Measurements from ENCODE around the gene CFAP300. TPM values are rescaled to one million over a fixed set of nuclear protein-coding genes. Genes with fewer than 3 reads are reported as not detected.

Gene CFAP300
- not detected for total RNA-seq
- long read RNA-seq = 0 reads

- peaks cover 0 to 10% (median 0%) of the 10 kb centered on the region in 4 donors for H3K4me1 ChIP-seq
- 9% methylated on average over 10 of the region's 45 CpGs for WGBS (ENCODE audit: insufficient coverage, low coverage, low lambda C conversion rate, missing lambda C conversion rate)
- H3K27ac ChIP-seq = no peak within 1 kb of the TSS
- no peaks in the 10 kb centered on the region for H3K9me3 ChIP-seq
- H3K4me3 ChIP-seq = peak within 1 kb of the TSS; percentile 16 to 35 (median 17)
- no peaks in the 10 kb centered on the region for H3K36me3 ChIP-seq
- ATAC-seq (peak in 3 of 4 donors; percentile 44 to 54 (median 46)), DNase-seq (peak; percentile 41 to 61 (median 49))
- intact Hi-C loops (cut with DNase I) = no loop called here
- peaks cover 0 to 7% of the 10 kb centered on the region in 2 donors for H3K27me3 ChIP-seq
- TF ChIP-seq POLR2A (IDR thresholded peaks at IDR 0.05) (no peak), CTCF (IDR thresholded peaks at IDR 0.05) (no peak)
Measured at GRCh38 chr11:102047305-102047924, at the start of gene CFAP300. Gene CFAP300, plus strand, starts transcription at chr11:102047437. Its CDS starts 34 bp downstream, at chr11:102047471.

- Histone ChIP-seq H3K36me3 (no peaks in the 10 kb centered on the region), H3K4me1 (no peaks in the 10 kb centered on the region), H3K27me3 (no peaks in the 10 kb centered on the region), H3K9me3 (no peaks in the 10 kb centered on the region), H3K4me3 (no peak overlapping the region), H3K27ac (no peak overlapping the region)
- TF ChIP-seq CTCF (IDR thresholded peaks at IDR 0.05) (no peak), POLR2A (IDR thresholded peaks at IDR 0.05) (no peak)
- no peak for DNase-seq
- intact Hi-C loops (cut with DNase I) = loop anchor here in 1 of 2 donors (10.0 kb wide), 1 partner anchor 137 kb away; no protein-coding TSS in a partner anchor
- ATAC-seq = no peak
- 82% methylated on average over 3 of the region's 3 CpGs for WGBS (ENCODE audit: insufficient coverage, low coverage, low lambda C conversion rate, missing lambda C conversion rate)
Measured at GRCh38 chr11:102001657-102002338, 45.4 kb upstream of the CFAP300 start.

- no peak overlapping the region for H3K27ac ChIP-seq
- peaks cover 0 to 7% (median 3%) of the 10 kb centered on the region in 4 donors for H3K4me1 ChIP-seq
- ATAC-seq (no peak), DNase-seq (no peak)
- H3K4me3 ChIP-seq = no peak overlapping the region
- H3K36me3 ChIP-seq = no peaks in the 10 kb centered on the region
- TF ChIP-seq CTCF (IDR thresholded peaks at IDR 0.05) (no peak), POLR2A (IDR thresholded peaks at IDR 0.05) (no peak)
- intact Hi-C loops (cut with DNase I) = loop anchor here in 1 of 2 donors (10.0 kb wide), 1 partner anchor 139 kb away; no protein-coding TSS in a partner anchor
- H3K27me3 ChIP-seq = no peaks in the 10 kb centered on the region
- H3K9me3 ChIP-seq = no peaks in the 10 kb centered on the region
Measured at GRCh38 chr11:102004220-102004619, 43.0 kb upstream of the CFAP300 start.

- no peak overlapping the region for H3K4me3 ChIP-seq
- no peak overlapping the region for H3K27ac ChIP-seq
- TF ChIP-seq CTCF (IDR thresholded peaks at IDR 0.05) (no peak), POLR2A (IDR thresholded peaks at IDR 0.05) (no peak)
- intact Hi-C loops (cut with DNase I) = loop anchor here (5.0 to 10.0 kb wide), 2 partner anchors 141 to 143 kb away; no protein-coding TSS in a partner anchor
- no peaks in the 10 kb centered on the region for H3K36me3 ChIP-seq
- no peaks in the 10 kb centered on the region for H3K9me3 ChIP-seq
- ATAC-seq = no peak
- no peak for DNase-seq
- H3K4me1 ChIP-seq = peaks cover 0 to 7% (median 3%) of the 10 kb centered on the region in 4 donors
- WGBS (ENCODE audit: insufficient coverage, low coverage, low lambda C conversion rate, missing lambda C conversion rate) = 87% methylated on average over 3 of the region's 4 CpGs
- H3K27me3 ChIP-seq = no peaks in the 10 kb centered on the region
Measured at GRCh38 chr11:102005306-102005705, 41.9 kb upstream of the CFAP300 start.

Data from right lobe of liver (tissue), 6 donors.